HepG2 (cell line): ENCODE results near the gene GEMIN2. TPM values are rescaled to one million over a fixed set of nuclear protein-coding genes. Genes with fewer than 3 reads are reported as not detected.

ENCODE experiments used
- AKAP8 ChIP-seq: sonication (generic); formaldehyde crosslinking; IDR thresholded peaks from 2 replicates; pipeline ENCODE4 v1.5.1; 2020; ENCODE audit warnings: mild to moderate bottlenecking, missing genetic modification reagents
- CEBPG ChIP-seq: IDR thresholded peaks from 2 replicates; pipeline ENCODE4 v1.6.1; 2016
- E2F2 ChIP-seq: sonication (generic); formaldehyde crosslinking; IDR thresholded peaks from 2 replicates; pipeline ENCODE4 v1.4.0; 2020; ENCODE audit warnings: missing genetic modification reagents, borderline replicate concordance
- HCFC1 ChIP-seq: fragments of 150-350 bp; IDR thresholded peaks from 2 replicates; pipeline ENCODE4 v1.6.1; 2014; ENCODE audit warnings: low read depth, low read length
- HDAC2 ChIP-seq: sonication (generic); formaldehyde crosslinking; IDR thresholded peaks from 2 replicates; pipeline ENCODE4 v1.4.0; 2020; ENCODE audit warnings: missing genetic modification reagents
- JUND ChIP-seq: sonication (generic); formaldehyde crosslinking; IDR thresholded peaks from 2 replicates; pipeline ENCODE4 v1.8.0; 2022; ENCODE audit warnings: mild to moderate bottlenecking, missing genetic modification reagents
- PHF5A ChIP-seq: IDR thresholded peaks from one replicate; pipeline ENCODE4 v1.6.1; 2018; ENCODE audit warnings: low read depth, missing genetic modification reagents; ENCODE audit not compliant: unreplicated experiment
- PRMT3 ChIP-seq: sonication (generic); formaldehyde crosslinking; IDR thresholded peaks from 2 replicates; pipeline ENCODE4 v1.8.1; 2022; ENCODE audit warnings: low read depth, mild to moderate bottlenecking, moderate library complexity, missing genetic modification reagents, borderline replicate concordance
- STAG1 ChIP-seq: sonication (generic); formaldehyde crosslinking; IDR thresholded peaks from 2 replicates; pipeline ENCODE4 v1.4.0; 2020; ENCODE audit warnings: missing genetic modification reagents
- TCF7 ChIP-seq: sonication (generic); IDR thresholded peaks from 2 replicates; pipeline ENCODE4 v1.6.1; 2016; ENCODE audit warnings: antibody characterized with exemption, low read depth
- THAP9 ChIP-seq: sonication (generic); formaldehyde crosslinking; IDR thresholded peaks from 2 replicates; pipeline ENCODE4; 2020; ENCODE audit warnings: missing genetic modification reagents, mild to moderate bottlenecking, borderline replicate concordance
- ZBTB34 ChIP-seq: sonication (generic); formaldehyde crosslinking; IDR thresholded peaks from 2 replicates; pipeline ENCODE4 v1.8.0; 2022; ENCODE audit warnings: mild to moderate bottlenecking, missing genetic modification reagents
- ZNF382 ChIP-seq: sonication (generic); formaldehyde crosslinking; IDR thresholded peaks from 2 replicates; pipeline ENCODE4 v1.5.0; 2020; ENCODE audit warnings: missing genetic modification reagents, mild to moderate bottlenecking, borderline replicate concordance
- ZNF513 ChIP-seq: sonication (generic); formaldehyde crosslinking; conservative IDR thresholded peaks from 2 replicates; pipeline ENCODE4 v1.5.0; 2020; ENCODE audit warnings: missing genetic modification reagents
- ZNF547 ChIP-seq: sonication (generic); formaldehyde crosslinking; IDR thresholded peaks from 2 replicates; pipeline ENCODE4 v1.5.1; 2020; ENCODE audit warnings: mild to moderate bottlenecking, missing genetic modification reagents
- ZNF646 ChIP-seq: sonication (generic); formaldehyde crosslinking; IDR thresholded peaks from 2 replicates; pipeline ENCODE4 v1.9.0; 2021; ENCODE audit warnings: mild to moderate bottlenecking, missing genetic modification reagents
- ZNF713 ChIP-seq: sonication (generic); formaldehyde crosslinking; IDR thresholded peaks from 2 replicates; pipeline ENCODE4 v1.4.0; 2020; ENCODE audit warnings: mild to moderate bottlenecking, missing genetic modification reagents
- ZSCAN25 ChIP-seq: sonication (generic); formaldehyde crosslinking; IDR thresholded peaks from 2 replicates; pipeline ENCODE4 v1.8.0; 2022; ENCODE audit warnings: mild to moderate bottlenecking, missing genetic modification reagents
- polyA plus RNA-seq, 8 experiments: library from polyadenylated mRNA; depleted of rRNA in 3 of 8; stranded (reverse) in 7 of 8; unstranded in 1 of 8; fragments of >200 nt; fragmentation: Illumina TruSeq in 4 of 8; extraction: Trizol in 4 of 8; gene quantifications; 2 replicates each; pipeline versions ENCODE4 v1.2.1 to v1.2.3, GENCODE V29; 2011 to 2016; ENCODE audit warnings: low read depth in 4 of 8, missing spikeins in 1 of 8, mixed read lengths in 1 of 8; ENCODE audit not compliant: insufficient read depth in 1 of 8
- total RNA-seq, 5 experiments: library from RNA; depleted of rRNA; stranded (reverse); fragments of >200 nt; fragmentation: Illumina TruSeq; extraction: Trizol; gene quantifications; 2 replicates each; pipeline ENCODE4 v1.2.3, GENCODE V29; 2016; ENCODE audit warnings: low read depth in 1 of 5

The GEMIN2 gene
- total and polyA plus RNA-seq, 2 of the 13 experiments (the other 11 are each of a cell fraction or from before 2014, with no cell fraction given), result 54.8 to 110 TPM

- TF ChIP-seq ZNF646 (no peak), ZNF382 (CRISPR knock-in tag) (no peak), E2F2 (CRISPR knock-in tag) (no peak), ZNF713 (CRISPR knock-in tag) (no peak), JUND (CRISPR knock-in tag) (no peak), HCFC1 (no peak), HDAC2 (no peak), CEBPG (CRISPR knock-in tag) (no peak), AKAP8 (CRISPR knock-in tag) (no peak), ZSCAN25 (no peak), THAP9 (CRISPR knock-in tag) (no peak), ZNF547 (CRISPR knock-in tag) (no peak; the same call in 1 of the 2 replicates), STAG1 (CRISPR knock-in tag) (no peak), PHF5A (peak; percentile 8), ZNF513 (CRISPR knock-in tag) (no peak), PRMT3 (CRISPR knock-in tag) (no peak), TCF7 (no peak), ZBTB34 (CRISPR knock-in tag) (no peak)
Measured at GRCh38 chr14:39177168-39177545, 63.0 kb downstream of the GEMIN2 start (continued).
